ENCODE data around the gene RAP1GAP. TPM values are rescaled to one million over a fixed set of nuclear protein-coding genes. Genes with fewer than 3 reads are reported as not detected.

The RAP1GAP gene
- total RNA-seq, 1 experiment from 2014 or later, result not detected

Other genes with a start within 250 kb of the RAP1GAP start
- 22.4 and 25.1 TPM in 2 replicates for gene NBPF3, start 229.2 kb downstream of the RAP1GAP start, total RNA-seq (2014; rRNA removed; shearing (Covaris generic); ENCODE audit: low replicate concordance)
- 1.9 and 4.2 TPM in 2 replicates for gene ALPL, start 159.9 kb downstream of the RAP1GAP start, total RNA-seq (2014; rRNA removed; shearing (Covaris generic); ENCODE audit: low replicate concordance)
- gene USP48, start 113.8 kb upstream of the RAP1GAP start, total RNA-seq (2014; rRNA removed; shearing (Covaris generic); ENCODE audit: low replicate concordance), result 18.7 and 32.8 TPM in 2 replicates
- gene LDLRAD2, start 142.9 kb upstream of the RAP1GAP start, total RNA-seq (2014; rRNA removed; shearing (Covaris generic); ENCODE audit: low replicate concordance), result not detected in 2 replicates

Measured in MG63 (cell line).